HEK293T (cell line): ENCODE results near the gene FAM24A.

Experiments
- ARNT ChIP-seq: fragments of 450-650 bp; IDR thresholded peaks from 2 replicates; pipeline ENCODE4 v1.6.1; 2017; ENCODE audit warnings: mild to moderate bottlenecking
- BHLHE40 ChIP-seq: fragments of 450-650 bp; IDR thresholded peaks from 2 replicates; pipeline ENCODE4 v1.6.1; 2016; ENCODE audit warnings: mild to moderate bottlenecking, moderate library complexity, borderline replicate concordance
- ELF4 ChIP-seq: fragments of 450-650 bp; IDR thresholded peaks from 2 replicates; pipeline ENCODE4 v1.6.1; 2017; ENCODE audit warnings: antibody characterized with exemption
- FOXA1 ChIP-seq: fragments of 450-650 bp; IDR thresholded peaks from 2 replicates; pipeline ENCODE4 v1.6.1; 2016; ENCODE audit warnings: mild to moderate bottlenecking
- FOXM1 ChIP-seq: fragments of 450-650 bp; IDR thresholded peaks from 2 replicates; pipeline ENCODE4 v1.6.1; 2017; ENCODE audit warnings: mild to moderate bottlenecking, borderline replicate concordance
- HDGF ChIP-seq: fragments of 450-650 bp; IDR thresholded peaks from 2 replicates; pipeline ENCODE4 v1.6.1; 2017; ENCODE audit warnings: antibody characterized with exemption, borderline replicate concordance
- LEF1 ChIP-seq: fragments of 450-650 bp; IDR thresholded peaks from 2 replicates; pipeline ENCODE4 v1.6.1; 2017; ENCODE audit warnings: mild to moderate bottlenecking, borderline replicate concordance
- NFRKB ChIP-seq: fragments of 450-650 bp; IDR thresholded peaks from 2 replicates; pipeline ENCODE4 v1.6.1; 2016; ENCODE audit warnings: mild to moderate bottlenecking, moderate library complexity
- SP1 ChIP-seq: fragments of 450-650 bp; IDR thresholded peaks from 2 replicates; pipeline ENCODE4 v1.6.1; 2017
- SUZ12 ChIP-seq: fragments of 450-650 bp; IDR thresholded peaks from 2 replicates; pipeline ENCODE4 v1.6.1; 2016; ENCODE audit warnings: mild to moderate bottlenecking
- TARDBP ChIP-seq: fragments of 450-650 bp; IDR thresholded peaks from 2 replicates; pipeline ENCODE4 v1.6.1; 2016

GRCh38 chr10:122955892-122956291 is 45.5 kb downstream of the FAM24A start:
- TF ChIP-seq NFRKB, result no peak
- no peak for TF ChIP-seq SUZ12
- TF ChIP-seq ARNT, result no peak
- TF ChIP-seq ELF4, result no peak
- no peak for TF ChIP-seq SP1
- TF ChIP-seq BHLHE40, result no peak
- no peak for TF ChIP-seq TARDBP
- TF ChIP-seq LEF1, result no peak
- no peak for TF ChIP-seq HDGF
- TF ChIP-seq FOXM1, result no peak
- TF ChIP-seq FOXA1, result no peak
